Gastroesophageal sphincter (tissue), 4 donors: Measurements from ENCODE around the gene HELQ. TPM values are rescaled to one million over a fixed set of nuclear protein-coding genes. Genes with fewer than 3 reads are reported as not detected.

Experiments
- ATAC-seq: fragments of 150-250 bp; one replicate; pipeline ENCODE4 v1.9.1; 2016; ENCODE audit warnings: mild to moderate bottlenecking, moderate library complexity
- H3K27ac ChIP-seq, 4 donors: fragments of 200-600 bp; sonication (generic) in 3 of 4; 1 replicate in 3 of 4; 2 replicates in 1 of 4; pipeline ENCODE4 v1.5.1; 2016 to 2019
- H3K27me3 ChIP-seq: fragments of 200-600 bp; sonication (generic); one replicate; pipeline ENCODE4 v1.5.1; 2019
- H3K36me3 ChIP-seq, 2 donors: fragments of 200-600 bp; sonication (generic); one replicate each; pipeline ENCODE4 v1.5.1; 2019; ENCODE audit warnings: control low read depth in 1 of 2
- H3K4me1 ChIP-seq, 3 donors: fragments of 200-600 bp; sonication (generic); 1 replicate in 2 of 3; 2 replicates in 1 of 3; pipeline ENCODE4 v1.5.1; 2016 to 2019; ENCODE audit warnings: control low read depth in 2 of 3
- H3K4me3 ChIP-seq, 2 donors: fragments of 200-600 bp; sonication (generic); one replicate each; pipeline ENCODE4 v1.5.1; 2019; ENCODE audit warnings: mild to moderate bottlenecking in 1 of 2, moderate library complexity in 1 of 2
- H3K9me3 ChIP-seq, 3 donors: fragments of 200-600 bp; sonication (generic); one replicate each; pipeline ENCODE4 v1.5.1; 2017 to 2019; ENCODE audit warnings: control low read depth in 2 of 3
- CTCF ChIP-seq, 4 experiments: fragments of 200-600 bp in 2 of 4; fragments of 450-650 bp in 2 of 4; sonication (generic) in 1 of 4; IDR thresholded peaks; one replicate each; pipeline ENCODE4 v1.5.1; 2017 to 2019; ENCODE audit warnings: antibody characterized with exemption in 4 of 4, mild to moderate bottlenecking in 2 of 4, moderate library complexity in 2 of 4
- EP300 ChIP-seq: sonication (generic); formaldehyde crosslinking; IDR thresholded peaks from one replicate; pipeline ENCODE4 v1.6.1; 2017; ENCODE audit warnings: antibody characterized with exemption, mild to moderate bottlenecking
- POLR2A ChIP-seq, 2 donors: fragments of 450-650 bp; IDR thresholded peaks; one replicate each; pipeline ENCODE4 v1.6.1; 2017; ENCODE audit warnings: antibody characterized with exemption in 2 of 2, mild to moderate bottlenecking in 2 of 2, moderate library complexity in 1 of 2
- POLR2AphosphoS5 ChIP-seq: sonication (generic); formaldehyde crosslinking; IDR thresholded peaks from one replicate; pipeline ENCODE4 v1.6.1; 2017; ENCODE audit warnings: antibody characterized with exemption
- WGBS, 2 donors: methylation state at CpG; one replicate each; pipeline ENCODE4 v1.1.5; 2018; ENCODE audit warnings: low coverage in 1 of 2; 5-methylcytosine and 5-hydroxymethylcytosine counted together
- total RNA-seq, 4 donors: library from RNA; depleted of rRNA; stranded (reverse); fragments of >200 nt; gene quantifications; one replicate each; pipeline ENCODE4 v1.1.0, GENCODE V29; 2016

The HELQ gene
- total RNA-seq, 4 donors from 2014 or later = 10.3 to 16.7 (median 13.6) TPM

GRCh38 chr4:83381173-83381572, 74.5 kb downstream of the HELQ start:
- Histone ChIP-seq H3K4me3 (no peak overlapping the region), H3K27me3 (no peaks in the 10 kb centered on the region), H3K4me1 (no peaks in the 10 kb centered on the region), H3K9me3 (peaks cover 0 to 7% (median 0%) of the 10 kb centered on the region in 3 donors), H3K27ac (no peak overlapping the region), H3K36me3 (no peaks in the 10 kb centered on the region)
- no peak for TF ChIP-seq POLR2AphosphoS5
- TF ChIP-seq CTCF (IDR thresholded peaks at IDR 0.05) = no peak
- no peak for TF ChIP-seq POLR2A (IDR thresholded peaks at IDR 0.05)
- TF ChIP-seq EP300 = no peak
- WGBS, 2 donors = 91 to 92% methylated on average over 3 to 4 of the region's 4 CpGs
- no peak for ATAC-seq

DNA sequence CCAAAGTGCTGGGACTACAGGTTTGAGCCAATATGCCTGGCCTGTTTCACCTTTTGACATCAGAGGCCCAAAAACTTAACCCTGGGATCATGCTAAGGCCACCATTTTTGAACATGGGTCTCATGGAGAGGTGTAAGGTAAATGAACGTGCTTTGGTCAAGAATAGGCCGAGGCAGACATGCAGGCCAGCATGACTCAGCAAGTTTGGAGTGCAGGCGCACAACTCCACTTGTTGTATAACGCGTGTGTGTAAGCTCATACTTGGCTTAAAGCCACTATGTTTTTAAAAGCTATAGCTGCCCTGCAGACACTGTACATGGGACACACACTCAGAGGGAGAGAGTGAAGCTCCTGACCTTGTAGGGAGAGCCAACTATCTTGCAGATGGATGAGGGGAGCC, 77.2 kb downstream of the HELQ start:
- no peaks in the 10 kb centered on the region for H3K36me3 ChIP-seq
- no peaks in the 10 kb centered on the region for H3K27me3 ChIP-seq
- no peak overlapping the region for H3K4me3 ChIP-seq
- H3K4me1 ChIP-seq = no peaks in the 10 kb centered on the region
- no peak for TF ChIP-seq CTCF (IDR thresholded peaks at IDR 0.05)
- TF ChIP-seq POLR2AphosphoS5 = no peak
- WGBS, 2 donors = 85 to 100% methylated on average over 2 to 4 of the region's 5 CpGs
- H3K27ac ChIP-seq = no peak overlapping the region
- ATAC-seq = no peak
- H3K9me3 ChIP-seq = peaks cover 0 to 7% (median 0%) of the 10 kb centered on the region in 3 donors

GRCh38 chr4:83372931-83373330, 82.7 kb downstream of the HELQ start:
- Histone ChIP-seq H3K27ac (no peak overlapping the region), H3K27me3 (no peaks in the 10 kb centered on the region), H3K4me1 (no peaks in the 10 kb centered on the region), H3K9me3 (no peaks in the 10 kb centered on the region), H3K4me3 (no peak overlapping the region), H3K36me3 (no peaks in the 10 kb centered on the region)
- ATAC-seq = no peak
- TF ChIP-seq POLR2AphosphoS5 (no peak), POLR2A (IDR thresholded peaks at IDR 0.05) (no peak)
- WGBS, 2 donors = 35 to 75% methylated on average over 1 of the region's 1 CpG

GRCh38 chr4:83371936-83372335, 83.7 kb downstream of the HELQ start:
- H3K27ac ChIP-seq = no peak overlapping the region
- 88 to 100% methylated on average over 1 of the region's 1 CpG for WGBS, 2 donors
- no peak overlapping the region for H3K4me3 ChIP-seq
- H3K9me3 ChIP-seq = no peaks in the 10 kb centered on the region
- H3K27me3 ChIP-seq = no peaks in the 10 kb centered on the region
- H3K4me1 ChIP-seq = no peaks in the 10 kb centered on the region
- H3K36me3 ChIP-seq = no peaks in the 10 kb centered on the region
- no peak for TF ChIP-seq POLR2AphosphoS5
- no peak for TF ChIP-seq CTCF (IDR thresholded peaks at IDR 0.05)
- no peak for TF ChIP-seq POLR2A (IDR thresholded peaks at IDR 0.05)
- TF ChIP-seq EP300 = no peak
- ATAC-seq = no peak

- no peaks in the 10 kb centered on the region for H3K9me3 ChIP-seq
- TF ChIP-seq CTCF (IDR thresholded peaks at IDR 0.05) = no peak
- no peak for TF ChIP-seq POLR2AphosphoS5
- no peak for TF ChIP-seq POLR2A (IDR thresholded peaks at IDR 0.05)
- TF ChIP-seq EP300 = no peak
- H3K27me3 ChIP-seq = no peaks in the 10 kb centered on the region
- no peak for ATAC-seq
- 91 to 100% methylated on average over 3 of the region's 5 CpGs for WGBS, 2 donors
- no peak overlapping the region for H3K27ac ChIP-seq
- H3K4me1 ChIP-seq = no peaks in the 10 kb centered on the region
- no peak overlapping the region for H3K4me3 ChIP-seq
- H3K36me3 ChIP-seq = no peaks in the 10 kb centered on the region
Measured at GRCh38 chr4:83371235-83371634, 84.4 kb downstream of the HELQ start.

- H3K36me3 ChIP-seq = no peaks in the 10 kb centered on the region
- H3K4me1 ChIP-seq = no peaks in the 10 kb centered on the region
- H3K27ac ChIP-seq = no peak overlapping the region
- ATAC-seq = peak; percentile 10
- TF ChIP-seq CTCF (IDR thresholded peaks at IDR 0.05) (no peak), POLR2A (IDR thresholded peaks at IDR 0.05) (no peak), EP300 (no peak), POLR2AphosphoS5 (no peak)
- H3K4me3 ChIP-seq = no peak overlapping the region
- no peaks in the 10 kb centered on the region for H3K9me3 ChIP-seq
- no CpG with 5 or more reads among the region's 1 CpG for WGBS, 2 donors
- H3K27me3 ChIP-seq = no peaks in the 10 kb centered on the region
Measured at GRCh38 chr4:83370640-83370906, 85.0 kb downstream of the HELQ start.
